HepG2 (cell line): ENCODE data around the gene TSGA10IP. TPM values are rescaled to one million over a fixed set of nuclear protein-coding genes. Genes with fewer than 3 reads are reported as not detected.

ENCODE experiments used
- ATAC-seq: fragments of 200-7000 bp; cut with Tn5 transposase; 3 replicates; pipeline ENCODE4 v1.9.1; 2020; ENCODE audit warnings: mild to moderate bottlenecking, moderate library complexity
- BruUV-seq: library from RNA; stranded (reverse); fragments of 400-500 nt; replicated peaks from 2 replicates; lab custom pipeline; 2021; lab: Mats Ljungman, UMichigan
- CTCF ChIA-PET: fragments of 300-600 bp; formaldehyde crosslinking; extraction: SDS; loops from one replicate; lab custom pipeline; 2021; ENCODE audit warnings: low total read pairs, inconsistent platforms, low intra/inter-chr PET ratio; lab: Yijun Ruan, JAX
- POLR2A ChIA-PET: fragments of 350-600 bp; sonication (Branson Sonifier 250); formaldehyde crosslinking; loops from one replicate; lab custom pipeline; 2020; ENCODE audit warnings: antibody characterized with exemption, inconsistent platforms; lab: Yijun Ruan, JAX
- DNase-seq: peaks from one replicate; pipeline ENCODE4 v3.0.0-alpha.2; 2015; ENCODE audit warnings: low spot score
- FAIRE-seq: peaks from 3 replicates; lab custom pipeline; 2011; peaks lifted over from hg19 to GRCh38; lab: Jason Lieb, UNC
- H2AFZ ChIP-seq: one replicate; pipeline ENCODE4 v1.6.1; 2011; ENCODE audit warnings: low read length, inconsistent platforms
- H3K27ac ChIP-seq: fragments of 300-600 bp; 3 replicates; pipeline ENCODE4 v1.8.0; 2011; ENCODE audit warnings: mixed run types, mild to moderate bottlenecking, mixed read lengths, low read length, inconsistent platforms; ENCODE audit not compliant: insufficient read depth; ENCODE audit errors: extremely low read length
- H3K27me3 ChIP-seq, 2 experiments: fragments of 200-600 bp in 1 of 2; 2 replicates in 1 of 2; 3 replicates in 1 of 2; pipeline versions ENCODE4 v1.6.0 to v1.8.0; 2011; ENCODE audit warnings: low read length in 2 of 2, mild to moderate bottlenecking in 2 of 2, moderate library complexity in 2 of 2, inconsistent platforms in 1 of 2; ENCODE audit not compliant: insufficient read depth in 2 of 2, control insufficient read depth in 1 of 2
- H3K36me3 ChIP-seq, 2 experiments: fragments of 200-600 bp in 1 of 2; replicated peaks in 1 of 2; 2 replicates in 1 of 2; 3 replicates in 1 of 2; pipeline versions ENCODE4 v1.5.1 to v1.8.0; 2011; ENCODE audit warnings: low read length in 2 of 2, inconsistent platforms in 1 of 2; ENCODE audit not compliant: insufficient read depth in 2 of 2, control insufficient read depth in 1 of 2
- H3K4me1 ChIP-seq: 2 replicates; pipeline ENCODE4 v1.5.1; 2012; ENCODE audit warnings: low read length, inconsistent platforms; ENCODE audit not compliant: insufficient read depth
- H3K4me2 ChIP-seq: 2 replicates; pipeline ENCODE4 v1.6.0; 2011; ENCODE audit warnings: low read depth, low read length, inconsistent platforms
- H3K4me3 ChIP-seq, 3 experiments: fragments of 200-600 bp in 1 of 3; sonication (generic), shearing (Covaris generic) in 1 of 3; replicated peaks in 1 of 3; 2 replicates each; pipeline ENCODE4 v1.5.1; 2011 to 2016; ENCODE audit warnings: low read length in 3 of 3, inconsistent platforms in 2 of 3, low read depth in 2 of 3, mild to moderate bottlenecking in 2 of 3, control low read depth in 1 of 3, mixed read lengths in 1 of 3; ENCODE audit not compliant: insufficient read depth in 1 of 3
- H3K79me2 ChIP-seq: one replicate; pipeline ENCODE4 v1.6.1; 2011; ENCODE audit warnings: low read length, inconsistent platforms; ENCODE audit not compliant: insufficient read depth
- H3K9ac ChIP-seq: 2 replicates; pipeline ENCODE4 v1.6.0; 2011; ENCODE audit warnings: mild to moderate bottlenecking, low read depth, low read length, inconsistent platforms; ENCODE audit not compliant: insufficient read depth
- H3K9me3 ChIP-seq: 2 replicates; pipeline ENCODE4 v1.5.1; 2012; ENCODE audit warnings: mild to moderate bottlenecking, low read length
- H4K20me1 ChIP-seq: 2 replicates; pipeline ENCODE4 v1.6.0; 2011; ENCODE audit warnings: inconsistent platforms, mild to moderate bottlenecking, low read length, moderate library complexity; ENCODE audit not compliant: insufficient read depth
- ATF5 ChIP-seq: sonication (generic); formaldehyde crosslinking; IDR thresholded peaks from 2 replicates; pipeline ENCODE4 v1.4.0; 2020; ENCODE audit warnings: mild to moderate bottlenecking, low read depth, missing genetic modification reagents
- DPF2 ChIP-seq: sonication (generic); formaldehyde crosslinking; IDR thresholded peaks from 2 replicates; pipeline ENCODE4 v1.4.0; 2020; ENCODE audit warnings: mild to moderate bottlenecking, low read depth, missing genetic modification reagents, borderline replicate concordance
- HDAC6 ChIP-seq: fragments of 200-600 bp; sonication (generic); IDR thresholded peaks from 2 replicates; pipeline ENCODE4 v1.7.0; 2017; ENCODE audit warnings: mild to moderate bottlenecking, antibody characterized with exemption, low read length, low read depth
- NCOA2 ChIP-seq: sonication (generic); formaldehyde crosslinking; IDR thresholded peaks from 2 replicates; pipeline ENCODE4 v1.8.0; 2022; ENCODE audit warnings: inconsistent platforms
- NFKB2 ChIP-seq: sonication (generic); formaldehyde crosslinking; IDR thresholded peaks from 2 replicates; pipeline ENCODE4 v1.4.0; 2020; ENCODE audit warnings: missing genetic modification reagents, borderline replicate concordance
- TFE3 ChIP-seq: IDR thresholded peaks from 2 replicates; pipeline ENCODE4 v1.6.1; 2016
- TSC22D2 ChIP-seq: sonication (generic); formaldehyde crosslinking; IDR thresholded peaks from 2 replicates; pipeline ENCODE4 v1.5.1; 2020; ENCODE audit warnings: missing genetic modification reagents, mild to moderate bottlenecking, borderline replicate concordance
- ZNF263 ChIP-seq: sonication (generic); formaldehyde crosslinking; IDR thresholded peaks from 2 replicates; pipeline ENCODE4 v1.4.0; 2020; ENCODE audit warnings: missing genetic modification reagents
- ZNF510 ChIP-seq: sonication (generic); formaldehyde crosslinking; IDR thresholded peaks from 2 replicates; pipeline ENCODE4 v1.4.0; 2020; ENCODE audit warnings: low read depth, mild to moderate bottlenecking, missing genetic modification reagents
- ZNF558 ChIP-seq: sonication (generic); formaldehyde crosslinking; IDR thresholded peaks from 2 replicates; pipeline ENCODE4 v1.9.0; 2022; ENCODE audit warnings: mild to moderate bottlenecking, missing genetic modification reagents, borderline replicate concordance
- ZNF775 ChIP-seq: sonication (generic); formaldehyde crosslinking; IDR thresholded peaks from 2 replicates; pipeline ENCODE4 v1.4.0; 2020; ENCODE audit warnings: missing genetic modification reagents, mild to moderate bottlenecking, moderate library complexity, borderline replicate concordance
- WGBS: methylation state at CpG from one replicate; pipeline ENCODE4 v1.1.6; 2017; ENCODE audit warnings: low lambda C conversion rate; 5-methylcytosine and 5-hydroxymethylcytosine counted together
- in situ Hi-C: cut with HindIII; loops from 2 replicates; pipeline ENCODE4 v1.10.0; 2017; ENCODE audit warnings: low pct_unique_long_range_greater_than_20kb; ENCODE audit not compliant: extremely low pct_ligation_motif_present
- intact Hi-C: fragments of 100-400 bp; cut with micrococcal nuclease; formaldehyde crosslinking; loops from one replicate; pipeline ENCODE4 v1.10.0; 2022; ENCODE audit not compliant: unreplicated experiment
- polyA plus RNA-seq, 8 experiments: library from polyadenylated mRNA; depleted of rRNA in 3 of 8; stranded (reverse) in 7 of 8; unstranded in 1 of 8; fragments of >200 nt; fragmentation: Illumina TruSeq in 4 of 8; extraction: Trizol in 4 of 8; gene quantifications; 2 replicates each; pipeline versions ENCODE4 v1.2.1 to v1.2.3, GENCODE V29; 2011 to 2016; ENCODE audit warnings: low read depth in 4 of 8, missing spikeins in 1 of 8, mixed read lengths in 1 of 8; ENCODE audit not compliant: insufficient read depth in 1 of 8
- total RNA-seq, 5 experiments: library from RNA; depleted of rRNA; stranded (reverse); fragments of >200 nt; fragmentation: Illumina TruSeq; extraction: Trizol; gene quantifications; 2 replicates each; pipeline ENCODE4 v1.2.3, GENCODE V29; 2016; ENCODE audit warnings: low read depth in 1 of 5
- TF ChIP-seq, protein P1 (sequence below): sonication (generic); formaldehyde crosslinking; IDR thresholded peaks from 2 replicates; pipeline ENCODE4 v1.4.0; 2020; ENCODE audit warnings: missing genetic modification reagents
- TF ChIP-seq, protein P2 (sequence below): sonication (generic); formaldehyde crosslinking; conservative IDR thresholded peaks from 2 replicates; pipeline ENCODE4 v1.8.0; 2022; ENCODE audit warnings: mild to moderate bottlenecking, moderate library complexity, missing genetic modification reagents
- TF ChIP-seq, protein P3 (sequence below): sonication (generic); formaldehyde crosslinking; conservative IDR thresholded peaks from 2 replicates; pipeline ENCODE4 v1.4.0; 2020; ENCODE audit warnings: missing genetic modification reagents

The TSGA10IP gene
- total and polyA plus RNA-seq, 2 of the 13 experiments (the other 11 are each of a cell fraction or from before 2014, with no cell fraction given), result not detected

GRCh38 chr11:65952052-65952521 lies 6.8 kb downstream of the TSGA10IP start:
- Histone ChIP-seq H3K9me3 (no peaks in the 10 kb centered on the region), H3K27me3 (peaks cover 0 to 9% of the 10 kb centered on the region in 2 experiments; a peak in 3 of 5 replicates), H3K4me2 (peak overlapping the region; percentile 59), H4K20me1 (no peaks in the 10 kb centered on the region), H3K4me1 (peaks cover 52% of the 10 kb centered on the region), H3K27ac (peak overlapping the region; percentile 52), H3K9ac (no peak overlapping the region), H3K4me3 (peak overlapping the region in 1 of 3 experiments; percentile 31; a peak in 1 of 6 replicates), H3K79me2 (no peaks in the 10 kb centered on the region), H3K36me3 (no peaks in the 10 kb centered on the region), H2AFZ (no peak overlapping the region)
- 0% methylated on average over 6 of the region's 6 CpGs for WGBS
- BruUV-seq, result no TSS peak
- DNase-seq, result peak; percentile 74
- in situ Hi-C loops, result no loop called here
- peak; percentile 87 for FAIRE-seq
- ChIA-PET POLR2A (interaction anchor here (1.3 kb wide), 2 partner anchors 9 to 64 kb away, joined by 3 to 7 read pairs; partner anchors contain the start of gene FIBP), CTCF (no interaction called here)
- ATAC-seq, result peak; percentile 64
- intact Hi-C loops, result no loop called here
- TF ChIP-seq ZNF510 (CRISPR knock-in tag), result no peak
- TF ChIP-seq NCOA2 (CRISPR knock-in tag), result peak; percentile 41; the same call in 1 of the 2 replicates
- TF ChIP-seq NFKB2 (CRISPR knock-in tag), result no peak
- no peak for TF ChIP-seq TFE3 (CRISPR knock-in tag)
- TF ChIP-seq, protein P1, sequence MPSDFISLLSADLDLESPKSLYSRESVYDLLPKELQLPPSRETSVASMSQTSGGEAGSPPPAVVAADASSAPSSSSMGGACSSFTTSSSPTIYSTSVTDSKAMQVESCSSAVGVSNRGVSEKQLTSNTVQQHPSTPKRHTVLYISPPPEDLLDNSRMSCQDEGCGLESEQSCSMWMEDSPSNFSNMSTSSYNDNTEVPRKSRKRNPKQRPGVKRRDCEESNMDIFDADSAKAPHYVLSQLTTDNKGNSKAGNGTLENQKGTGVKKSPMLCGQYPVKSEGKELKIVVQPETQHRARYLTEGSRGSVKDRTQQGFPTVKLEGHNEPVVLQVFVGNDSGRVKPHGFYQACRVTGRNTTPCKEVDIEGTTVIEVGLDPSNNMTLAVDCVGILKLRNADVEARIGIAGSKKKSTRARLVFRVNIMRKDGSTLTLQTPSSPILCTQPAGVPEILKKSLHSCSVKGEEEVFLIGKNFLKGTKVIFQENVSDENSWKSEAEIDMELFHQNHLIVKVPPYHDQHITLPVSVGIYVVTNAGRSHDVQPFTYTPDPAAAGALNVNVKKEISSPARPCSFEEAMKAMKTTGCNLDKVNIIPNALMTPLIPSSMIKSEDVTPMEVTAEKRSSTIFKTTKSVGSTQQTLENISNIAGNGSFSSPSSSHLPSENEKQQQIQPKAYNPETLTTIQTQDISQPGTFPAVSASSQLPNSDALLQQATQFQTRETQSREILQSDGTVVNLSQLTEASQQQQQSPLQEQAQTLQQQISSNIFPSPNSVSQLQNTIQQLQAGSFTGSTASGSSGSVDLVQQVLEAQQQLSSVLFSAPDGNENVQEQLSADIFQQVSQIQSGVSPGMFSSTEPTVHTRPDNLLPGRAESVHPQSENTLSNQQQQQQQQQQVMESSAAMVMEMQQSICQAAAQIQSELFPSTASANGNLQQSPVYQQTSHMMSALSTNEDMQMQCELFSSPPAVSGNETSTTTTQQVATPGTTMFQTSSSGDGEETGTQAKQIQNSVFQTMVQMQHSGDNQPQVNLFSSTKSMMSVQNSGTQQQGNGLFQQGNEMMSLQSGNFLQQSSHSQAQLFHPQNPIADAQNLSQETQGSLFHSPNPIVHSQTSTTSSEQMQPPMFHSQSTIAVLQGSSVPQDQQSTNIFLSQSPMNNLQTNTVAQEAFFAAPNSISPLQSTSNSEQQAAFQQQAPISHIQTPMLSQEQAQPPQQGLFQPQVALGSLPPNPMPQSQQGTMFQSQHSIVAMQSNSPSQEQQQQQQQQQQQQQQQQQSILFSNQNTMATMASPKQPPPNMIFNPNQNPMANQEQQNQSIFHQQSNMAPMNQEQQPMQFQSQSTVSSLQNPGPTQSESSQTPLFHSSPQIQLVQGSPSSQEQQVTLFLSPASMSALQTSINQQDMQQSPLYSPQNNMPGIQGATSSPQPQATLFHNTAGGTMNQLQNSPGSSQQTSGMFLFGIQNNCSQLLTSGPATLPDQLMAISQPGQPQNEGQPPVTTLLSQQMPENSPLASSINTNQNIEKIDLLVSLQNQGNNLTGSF, result no peak
- no peak for TF ChIP-seq ATF5 (CRISPR knock-in tag)
- TF ChIP-seq, protein P2, sequence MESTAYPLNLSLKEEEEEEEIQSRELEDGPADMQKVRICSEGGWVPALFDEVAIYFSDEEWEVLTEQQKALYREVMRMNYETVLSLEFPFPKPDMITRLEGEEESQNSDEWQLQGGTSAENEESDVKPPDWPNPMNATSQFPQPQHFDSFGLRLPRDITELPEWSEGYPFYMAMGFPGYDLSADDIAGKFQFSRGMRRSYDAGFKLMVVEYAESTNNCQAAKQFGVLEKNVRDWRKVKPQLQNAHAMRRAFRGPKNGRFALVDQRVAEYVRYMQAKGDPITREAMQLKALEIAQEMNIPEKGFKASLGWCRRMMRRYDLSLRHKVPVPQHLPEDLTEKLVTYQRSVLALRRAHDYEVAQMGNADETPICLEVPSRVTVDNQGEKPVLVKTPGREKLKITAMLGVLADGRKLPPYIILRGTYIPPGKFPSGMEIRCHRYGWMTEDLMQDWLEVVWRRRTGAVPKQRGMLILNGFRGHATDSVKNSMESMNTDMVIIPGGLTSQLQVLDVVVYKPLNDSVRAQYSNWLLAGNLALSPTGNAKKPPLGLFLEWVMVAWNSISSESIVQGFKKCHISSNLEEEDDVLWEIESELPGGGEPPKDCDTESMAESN (CRISPR knock-in tag), result no peak
- no peak for TF ChIP-seq HDAC6
- no peak for TF ChIP-seq TSC22D2
- TF ChIP-seq ZNF263 (CRISPR knock-in tag), result no peak
- TF ChIP-seq, protein P3, sequence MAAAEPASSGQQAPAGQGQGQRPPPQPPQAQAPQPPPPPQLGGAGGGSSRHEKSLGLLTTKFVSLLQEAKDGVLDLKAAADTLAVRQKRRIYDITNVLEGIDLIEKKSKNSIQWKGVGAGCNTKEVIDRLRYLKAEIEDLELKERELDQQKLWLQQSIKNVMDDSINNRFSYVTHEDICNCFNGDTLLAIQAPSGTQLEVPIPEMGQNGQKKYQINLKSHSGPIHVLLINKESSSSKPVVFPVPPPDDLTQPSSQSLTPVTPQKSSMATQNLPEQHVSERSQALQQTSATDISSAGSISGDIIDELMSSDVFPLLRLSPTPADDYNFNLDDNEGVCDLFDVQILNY (CRISPR knock-in tag), result no peak
- TF ChIP-seq ZNF775, result no peak
- TF ChIP-seq ZNF558 (CRISPR knock-in tag), result no peak
- no peak for TF ChIP-seq DPF2 (CRISPR knock-in tag)
